IPS DF 6.9 (cell line): Measurements from ENCODE around the gene AAGAB.
A peak's percentile ranks its signal among the peaks of the same experiment; 100 is the strongest.
"Not testable (repeated sequence)": the region's sequence is repeated elsewhere in the genome, so short reads cannot be mapped to it uniquely, and the experiment has no call there.

Experiments
- DNase-seq: peaks from one replicate; pipeline ENCODE4 v3.0.0-alpha.2; 2013; ENCODE audit warnings: low read depth, low spot score
- H3K27ac ChIP-seq: one replicate; pipeline ENCODE4 v1.5.1; 2013; ENCODE audit warnings: low read length, control low read depth
- H3K27me3 ChIP-seq: 2 replicates; pipeline ENCODE4 v1.6.1; 2013; ENCODE audit warnings: mild to moderate bottlenecking, low read length; ENCODE audit not compliant: control insufficient read depth, insufficient read depth
- H3K36me3 ChIP-seq: 2 replicates; pipeline ENCODE4 v1.6.1; 2013; ENCODE audit warnings: low read length; ENCODE audit not compliant: control insufficient read depth, insufficient read depth
- H3K4me1 ChIP-seq: 2 replicates; pipeline ENCODE4 v1.6.1; 2013; ENCODE audit warnings: low read length; ENCODE audit not compliant: control insufficient read depth, insufficient read depth
- H3K4me3 ChIP-seq: 2 replicates; pipeline ENCODE4 v1.5.1; 2013; ENCODE audit warnings: mild to moderate bottlenecking, low read length
- H3K9me3 ChIP-seq: 2 replicates; pipeline ENCODE4 v1.6.1; 2013; ENCODE audit warnings: low read length, inconsistent platforms; ENCODE audit not compliant: control insufficient read depth, insufficient read depth
- WGBS: extraction: QIAGEN DNeasy Blood & Tissue Kit; methylation state at CpG from one replicate; pipeline ENCODE4 v1.1.7; 2013; ENCODE audit warnings: mixed read lengths, missing lambda C conversion rate; ENCODE audit not compliant: insufficient read length, insufficient coverage; 5-methylcytosine and 5-hydroxymethylcytosine counted together

The AAGAB gene, protein sequence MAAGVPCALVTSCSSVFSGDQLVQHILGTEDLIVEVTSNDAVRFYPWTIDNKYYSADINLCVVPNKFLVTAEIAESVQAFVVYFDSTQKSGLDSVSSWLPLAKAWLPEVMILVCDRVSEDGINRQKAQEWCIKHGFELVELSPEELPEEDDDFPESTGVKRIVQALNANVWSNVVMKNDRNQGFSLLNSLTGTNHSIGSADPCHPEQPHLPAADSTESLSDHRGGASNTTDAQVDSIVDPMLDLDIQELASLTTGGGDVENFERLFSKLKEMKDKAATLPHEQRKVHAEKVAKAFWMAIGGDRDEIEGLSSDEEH

DNA sequence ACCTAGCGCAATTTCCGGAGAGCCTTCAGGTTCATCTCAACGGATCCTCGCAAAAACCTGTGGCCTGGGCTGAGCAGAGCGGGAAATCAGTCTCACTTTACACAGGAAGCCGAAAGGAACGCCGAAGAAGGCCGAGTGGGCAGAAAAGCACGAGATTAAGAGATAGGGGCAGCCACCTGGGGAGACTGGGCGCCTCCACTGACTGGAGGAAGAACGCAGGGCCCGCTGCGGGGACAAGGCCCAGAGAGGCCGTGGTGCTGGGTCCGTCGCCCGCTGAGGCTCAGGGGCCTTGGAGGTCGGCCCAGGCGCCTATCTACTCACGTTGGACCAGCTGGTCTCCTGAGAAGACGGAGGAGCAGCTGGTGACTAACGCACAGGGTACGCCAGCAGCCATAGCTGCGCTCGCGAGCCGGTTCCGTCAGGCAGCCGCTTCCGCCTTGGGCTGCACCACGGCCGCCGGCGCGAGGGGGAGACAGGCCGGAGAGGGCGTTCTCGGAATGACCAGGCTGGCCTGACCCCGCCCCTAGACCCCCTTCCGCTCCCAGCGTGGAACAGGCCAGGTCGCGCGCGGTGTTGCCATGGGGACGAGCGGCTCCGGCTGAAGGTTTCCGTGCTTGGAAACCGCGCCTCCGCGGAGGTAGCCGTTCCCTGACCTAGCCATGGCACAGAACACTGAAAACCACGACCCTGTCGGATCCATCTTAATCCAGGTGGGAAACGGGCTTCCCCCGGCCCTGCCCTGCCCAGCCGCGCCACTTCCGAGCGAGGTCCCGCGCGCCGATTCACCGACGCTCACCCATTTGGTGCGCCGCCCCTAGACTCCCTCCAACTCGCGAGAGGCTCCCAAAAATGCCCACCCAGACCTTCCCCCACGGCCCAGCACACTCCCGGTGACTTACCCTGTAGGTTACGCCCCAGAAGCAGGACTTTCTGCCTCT is at the start of gene AAGAB, which contains the start of gene IQCH:
TSS of gene AAGAB (minus strand) at position 424 of the 938 bp plus-strand sequence. CDS start at position 394, 30 bp downstream.
TSS of gene IQCH (plus strand) at position 549 of the 938 bp plus-strand sequence. CDS start at position 660, 111 bp downstream.
- Histone ChIP-seq H3K4me3 (peak within 1 kb of the TSS; percentile 72), H3K27me3 (no peaks in the 10 kb centered on the region), H3K27ac (no peak within 1 kb of the TSS), H3K4me1 (no peaks in the 10 kb centered on the region), H3K9me3 (no peaks in the 10 kb centered on the region), H3K36me3 (no peaks in the 10 kb centered on the region)
- no CpG with 5 or more reads among the region's 76 CpGs for WGBS
- DNase-seq, result peak; percentile 82

DNA sequence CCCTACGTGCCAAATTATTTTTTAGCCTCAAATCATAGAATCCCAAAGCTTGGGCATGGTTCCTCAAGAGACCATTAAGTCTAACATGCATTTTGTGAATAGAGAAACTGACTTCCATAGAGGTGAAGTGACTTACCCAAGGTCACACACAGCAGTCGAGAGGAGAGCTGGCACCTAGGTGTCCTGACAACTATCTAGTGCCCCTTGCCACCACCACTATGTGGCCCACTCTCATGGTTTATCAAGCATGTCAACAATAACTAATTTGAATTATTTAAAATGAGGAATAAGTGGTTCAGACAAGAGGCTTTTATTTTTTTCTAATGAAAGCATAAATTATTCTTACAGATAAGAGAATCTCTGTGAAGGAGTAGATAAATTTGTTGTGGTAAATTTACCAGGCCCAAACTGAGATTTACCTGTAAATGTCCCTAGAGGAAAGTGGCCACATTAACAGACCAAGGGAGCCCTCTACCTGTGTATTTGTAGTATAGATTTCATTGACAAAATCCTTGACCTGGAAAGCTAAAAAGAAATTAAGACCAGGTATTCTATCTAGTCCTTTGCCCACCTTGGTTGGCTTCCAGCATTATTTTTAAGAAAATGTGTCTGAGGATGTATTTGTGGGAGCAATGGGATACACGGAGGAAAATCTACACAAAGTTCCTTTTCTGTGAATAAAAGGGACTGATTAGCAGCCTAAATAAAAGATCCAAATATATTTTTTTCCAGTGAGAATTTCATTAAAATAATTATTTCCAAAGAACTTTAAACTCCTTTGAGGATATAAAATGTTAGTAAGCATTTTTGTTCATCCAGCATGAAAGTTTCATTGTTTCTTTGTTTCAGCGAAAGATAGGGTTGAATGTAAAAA is 49.3 kb upstream of the AAGAB start:
- no peaks in the 10 kb centered on the region for H3K4me1 ChIP-seq
- WGBS, result no CpG with 5 or more reads among the region's 4 CpGs
- no peak overlapping the region for H3K4me3 ChIP-seq
- H3K36me3 ChIP-seq, result no peaks in the 10 kb centered on the region
- H3K9me3 ChIP-seq, result no peaks in the 10 kb centered on the region
- H3K27me3 ChIP-seq, result no peaks in the 10 kb centered on the region
- no peak overlapping the region for H3K27ac ChIP-seq
- peak; percentile 11 for DNase-seq

DNA sequence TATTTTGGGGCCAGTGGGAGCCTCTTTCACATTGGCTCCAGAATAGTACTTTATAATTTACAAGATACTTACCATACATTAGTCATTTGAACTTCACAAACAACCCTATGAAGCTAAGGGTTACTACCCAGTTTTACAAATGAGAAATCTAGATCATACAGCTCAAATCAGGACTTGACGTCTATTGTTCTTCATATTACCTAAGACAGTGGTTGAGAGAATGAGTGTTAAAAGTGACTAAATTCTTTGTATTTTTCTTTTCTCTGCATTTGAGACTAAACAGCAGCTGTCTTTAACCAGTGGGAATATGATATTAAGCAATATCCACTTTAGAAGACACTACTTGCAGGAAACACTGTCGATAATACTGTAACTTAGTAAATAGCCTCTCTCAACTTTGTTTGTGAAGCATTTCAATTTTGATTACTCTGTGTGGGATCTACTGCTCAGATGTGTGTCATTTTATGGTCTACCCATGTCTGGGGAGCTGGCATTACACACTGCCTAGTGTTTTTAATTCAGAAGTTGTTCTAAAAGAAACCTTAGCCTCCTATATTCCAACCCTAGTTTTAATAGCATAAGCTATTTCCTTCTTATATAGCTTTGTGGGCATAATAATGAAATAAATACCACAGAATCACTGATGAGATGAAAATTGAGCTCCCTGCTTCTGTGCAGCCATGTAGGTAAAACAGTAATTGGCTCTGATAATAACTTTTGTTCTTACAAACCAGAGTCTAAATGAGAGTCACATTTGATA is 46.0 kb upstream of the AAGAB start:
- no peak overlapping the region for H3K27ac ChIP-seq
- H3K36me3 ChIP-seq, result no peaks in the 10 kb centered on the region
- no peak for DNase-seq
- no peaks in the 10 kb centered on the region for H3K9me3 ChIP-seq
- peaks cover 2% of the 10 kb centered on the region for H3K4me1 ChIP-seq
- no peaks in the 10 kb centered on the region for H3K27me3 ChIP-seq
- no CpG with 5 or more reads among the region's 2 CpGs for WGBS
- H3K4me3 ChIP-seq, result no peak overlapping the region

- no peak for DNase-seq
- Histone ChIP-seq H3K27ac (no peak overlapping the region), H3K4me3 (no peak overlapping the region), H3K36me3 (no peaks in the 10 kb centered on the region), H3K27me3 (no peaks in the 10 kb centered on the region), H3K9me3 (no peaks in the 10 kb centered on the region), H3K4me1 (peaks cover 2% of the 10 kb centered on the region)
- no CpG with 5 or more reads among the region's 1 CpG for WGBS
These were observed 42.2 kb upstream of the AAGAB start for GRCh38 chr15:67296684-67297083.

GRCh38 chr15:67296188-67296587 is 41.7 kb upstream of the AAGAB start:
- H3K4me3 ChIP-seq, result no peak overlapping the region
- DNase-seq, result peak; percentile 9
- no CpG with 5 or more reads among the region's 5 CpGs for WGBS
- no peaks in the 10 kb centered on the region for H3K27me3 ChIP-seq
- no peaks in the 10 kb centered on the region for H3K36me3 ChIP-seq
- no peaks in the 10 kb centered on the region for H3K9me3 ChIP-seq
- peaks cover 2% of the 10 kb centered on the region for H3K4me1 ChIP-seq
- no peak overlapping the region for H3K27ac ChIP-seq

DNA sequence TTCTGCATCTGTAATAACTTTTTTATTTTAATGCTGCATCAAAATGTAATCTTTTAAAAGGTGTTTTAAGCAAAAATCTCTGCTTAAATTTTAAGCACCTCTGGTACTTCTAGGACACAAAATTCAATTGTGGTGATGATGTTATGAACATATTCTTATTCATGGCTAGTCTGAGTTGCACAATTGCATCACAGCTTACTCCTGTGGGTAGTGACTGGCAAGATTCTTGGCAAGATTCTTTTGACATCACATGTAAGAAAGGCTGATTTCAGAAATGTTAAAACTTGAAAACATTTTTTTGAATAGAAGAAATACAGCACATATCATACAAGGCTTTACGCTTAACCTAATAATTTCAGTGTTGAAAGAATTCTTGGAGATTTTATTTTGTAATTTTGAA is 35.9 kb upstream of the AAGAB start:
- H3K4me3 ChIP-seq, result no peak overlapping the region
- no peaks in the 10 kb centered on the region for H3K27me3 ChIP-seq
- no peaks in the 10 kb centered on the region for H3K4me1 ChIP-seq
- DNase-seq, result no peak
- H3K9me3 ChIP-seq, result no peaks in the 10 kb centered on the region
- H3K27ac ChIP-seq, result no peak overlapping the region
- WGBS, result no CpG with 5 or more reads among the region's 1 CpG
- H3K36me3 ChIP-seq, result no peaks in the 10 kb centered on the region

GRCh38 chr15:67286400-67286799 is 31.9 kb upstream of the AAGAB start:
- H3K4me1 ChIP-seq, H3K4me3 ChIP-seq, H3K27ac ChIP-seq, H3K27me3 ChIP-seq, DNase-seq, H3K9me3 ChIP-seq, H3K36me3 ChIP-seq: not testable (repeated sequence)
- WGBS, result no CpG with 5 or more reads among the region's 6 CpGs

- not testable (repeated sequence) for H3K27me3 ChIP-seq, H3K9me3 ChIP-seq, H3K27ac ChIP-seq, H3K36me3 ChIP-seq, DNase-seq, H3K4me1 ChIP-seq, H3K4me3 ChIP-seq
These were observed 31.2 kb upstream of the AAGAB start for GRCh38 chr15:67285625-67286024.

DNA sequence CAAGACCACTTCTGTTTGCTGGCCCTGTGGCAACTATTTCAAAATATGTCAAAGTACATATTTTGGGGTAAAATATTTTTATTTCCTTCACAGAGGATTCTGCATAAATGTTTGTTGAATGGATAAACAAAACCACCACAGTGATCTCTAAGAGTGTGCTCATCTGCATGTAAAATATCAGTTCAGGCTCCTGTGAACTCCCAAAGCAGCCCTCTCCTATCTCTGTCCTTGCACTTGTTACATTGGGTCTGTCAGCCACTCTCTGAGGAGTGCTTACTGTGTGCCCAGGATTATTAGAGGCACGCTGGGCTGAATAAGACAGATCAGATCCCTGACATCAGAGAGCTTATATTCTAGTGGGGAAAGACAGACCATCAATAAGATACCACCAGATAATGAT is 27.3 kb upstream of the AAGAB start:
- H3K36me3 ChIP-seq, result no peaks in the 10 kb centered on the region
- WGBS, result no CpG with 5 or more reads among the region's 1 CpG
- no peak overlapping the region for H3K27ac ChIP-seq
- H3K4me3 ChIP-seq, result no peak overlapping the region
- no peaks in the 10 kb centered on the region for H3K4me1 ChIP-seq
- H3K27me3 ChIP-seq, result no peaks in the 10 kb centered on the region
- no peak for DNase-seq
- no peaks in the 10 kb centered on the region for H3K9me3 ChIP-seq
